Spinal cord (tissue), 10 donors: ENCODE results near the gene RNLS. TPM values are rescaled to one million over a fixed set of nuclear protein-coding genes. Genes with fewer than 3 reads are reported as not detected.
A peak's percentile ranks its signal among the peaks of the same experiment; 100 is the strongest.

Experiments
- DNase-seq, 6 donors: peaks; one replicate each; pipeline versions ENCODE4 v3.0.0 to v3.0.0-alpha.2; 2013 to 2015; ENCODE audit warnings: low spot score in 6 of 6, low read depth in 4 of 6
- H3K27ac ChIP-seq: one replicate; pipeline ENCODE4 v1.5.1; 2013; ENCODE audit warnings: low read depth, low read length, control low read depth
- H3K27me3 ChIP-seq: one replicate; pipeline ENCODE4 v1.6.1; 2013; ENCODE audit warnings: low read length; ENCODE audit not compliant: control insufficient read depth, insufficient read depth
- H3K36me3 ChIP-seq: one replicate; pipeline ENCODE4 v1.6.1; 2013; ENCODE audit warnings: low read length; ENCODE audit not compliant: control insufficient read depth, insufficient read depth
- H3K4me1 ChIP-seq: one replicate; pipeline ENCODE4 v1.6.1; 2013; ENCODE audit warnings: low read length; ENCODE audit not compliant: control insufficient read depth, insufficient read depth
- H3K4me3 ChIP-seq: one replicate; pipeline ENCODE4 v1.5.1; 2013; ENCODE audit warnings: low read depth, low read length, control low read depth
- H3K9me3 ChIP-seq: one replicate; pipeline ENCODE4 v1.6.1; 2013; ENCODE audit warnings: low read length; ENCODE audit not compliant: control insufficient read depth, insufficient read depth
- WGBS: methylation state at CpG from one replicate; pipeline ENCODE4 v1.1.5; 2013; ENCODE audit warnings: missing lambda C conversion rate; ENCODE audit not compliant: insufficient coverage; 5-methylcytosine and 5-hydroxymethylcytosine counted together
- polyA plus RNA-seq, 2 donors: library from polyadenylated mRNA; unstranded; fragments of 120-200 nt; gene quantifications; one replicate each; pipeline ENCODE4 v1.2.1, GENCODE V29; 2013; ENCODE audit not compliant: insufficient read length in 2 of 2
- total RNA-seq, 2 donors: library from RNA; depleted of rRNA in 1 of 2; stranded (reverse); fragments of 120-200 nt in 1 of 2; fragments of >200 nt in 1 of 2; gene quantifications; one replicate each; pipeline versions ENCODE4 v1.2.3 to v1.2.4, GENCODE V29; 2013 to 2014
- donor health status: healthy.

Gene RNLS
- total and polyA plus RNA-seq, 4 donors = 6.1 to 16.1 (median 7.7) TPM

- H3K27ac ChIP-seq = no peak overlapping the region
- no peaks in the 10 kb centered on the region for H3K36me3 ChIP-seq
- H3K27me3 ChIP-seq = no peaks in the 10 kb centered on the region
- no peak overlapping the region for H3K4me3 ChIP-seq
- 100% methylated on average over 1 of the region's 3 CpGs for WGBS
- no peaks in the 10 kb centered on the region for H3K9me3 ChIP-seq
- H3K4me1 ChIP-seq = no peaks in the 10 kb centered on the region
- no peak for DNase-seq
These were observed 75.2 kb downstream of the RNLS start for GRCh38 chr10:88507826-88508453.

- Histone ChIP-seq H3K4me3 (no peak overlapping the region), H3K27ac (no peak overlapping the region), H3K27me3 (no peaks in the 10 kb centered on the region), H3K9me3 (no peaks in the 10 kb centered on the region), H3K4me1 (no peaks in the 10 kb centered on the region), H3K36me3 (no peaks in the 10 kb centered on the region)
- WGBS = no CpG with 5 or more reads among the region's 1 CpG
- peak in 1 of 6 donors; percentile 54 for DNase-seq
These were observed 75.7 kb downstream of the RNLS start for GRCh38 chr10:88507404-88507803.

- DNase-seq = no peak
- H3K9me3 ChIP-seq = no peaks in the 10 kb centered on the region
- WGBS = no CpG with 5 or more reads among the region's 1 CpG
- H3K4me1 ChIP-seq = no peaks in the 10 kb centered on the region
- no peaks in the 10 kb centered on the region for H3K36me3 ChIP-seq
- H3K27me3 ChIP-seq = no peaks in the 10 kb centered on the region
- no peak overlapping the region for H3K4me3 ChIP-seq
- no peak overlapping the region for H3K27ac ChIP-seq
These were observed 77.4 kb downstream of the RNLS start for GRCh38 chr10:88505680-88506215.

GRCh38 chr10:88505265-88505664 lies 77.9 kb downstream of the RNLS start:
- H3K27ac ChIP-seq = no peak overlapping the region
- no peaks in the 10 kb centered on the region for H3K27me3 ChIP-seq
- no peaks in the 10 kb centered on the region for H3K4me1 ChIP-seq
- no peaks in the 10 kb centered on the region for H3K9me3 ChIP-seq
- WGBS = 73% methylated on average over 1 of the region's 1 CpG
- H3K4me3 ChIP-seq = no peak overlapping the region
- H3K36me3 ChIP-seq = no peaks in the 10 kb centered on the region
- DNase-seq = no peak

- no CpG with 5 or more reads among the region's 2 CpGs for WGBS
- no peaks in the 10 kb centered on the region for H3K36me3 ChIP-seq
- no peaks in the 10 kb centered on the region for H3K4me1 ChIP-seq
- DNase-seq = no peak
- H3K9me3 ChIP-seq = no peaks in the 10 kb centered on the region
- no peak overlapping the region for H3K4me3 ChIP-seq
- no peak overlapping the region for H3K27ac ChIP-seq
- H3K27me3 ChIP-seq = no peaks in the 10 kb centered on the region
These were observed 82.5 kb downstream of the RNLS start for GRCh38 chr10:88500656-88501055.

- 80% methylated on average over 1 of the region's 6 CpGs for WGBS
- H3K27me3 ChIP-seq = no peaks in the 10 kb centered on the region
- H3K4me1 ChIP-seq = no peaks in the 10 kb centered on the region
- no peaks in the 10 kb centered on the region for H3K9me3 ChIP-seq
- DNase-seq = no peak
- no peak overlapping the region for H3K27ac ChIP-seq
- no peaks in the 10 kb centered on the region for H3K36me3 ChIP-seq
- no peak overlapping the region for H3K4me3 ChIP-seq
These were observed 83.3 kb downstream of the RNLS start for GRCh38 chr10:88499569-88500470.

GRCh38 chr10:88497913-88498312 lies 85.2 kb downstream of the RNLS start:
- WGBS = no CpG with 5 or more reads among the region's 1 CpG
- no peak overlapping the region for H3K4me3 ChIP-seq

GRCh38 chr10:88494537-88494936 lies 88.6 kb downstream of the RNLS start:
- no peaks in the 10 kb centered on the region for H3K36me3 ChIP-seq
- no peak overlapping the region for H3K4me3 ChIP-seq
- H3K27ac ChIP-seq = no peak overlapping the region
- no peaks in the 10 kb centered on the region for H3K4me1 ChIP-seq
- DNase-seq = no peak
- no peaks in the 10 kb centered on the region for H3K9me3 ChIP-seq
- no peaks in the 10 kb centered on the region for H3K27me3 ChIP-seq

More at GRCh38 chr10:88497913-88498312, 85.2 kb downstream of the RNLS start:
- Histone ChIP-seq H3K9me3 (no peaks in the 10 kb centered on the region), H3K36me3 (no peaks in the 10 kb centered on the region), H3K27ac (no peak overlapping the region), H3K27me3 (no peaks in the 10 kb centered on the region), H3K4me1 (no peaks in the 10 kb centered on the region)
- DNase-seq = no peak

- Histone ChIP-seq H3K4me3 (no peak overlapping the region), H3K4me1 (no peaks in the 10 kb centered on the region), H3K27me3 (no peaks in the 10 kb centered on the region), H3K27ac (peak overlapping the region; percentile 51), H3K36me3 (no peaks in the 10 kb centered on the region), H3K9me3 (no peaks in the 10 kb centered on the region)
- no CpG with 5 or more reads among the region's 3 CpGs for WGBS
- peak in 1 of 6 donors; percentile 59 for DNase-seq
These were observed 89.2 kb downstream of the RNLS start for GRCh38 chr10:88493691-88494483.
